Effector CD4-positive, alpha-beta T cell (primary cell): ENCODE results near the gene CENPQ.
"Not testable (repeated sequence)": the region's sequence is repeated elsewhere in the genome, so short reads cannot be mapped to it uniquely, and the experiment has no call there.

ENCODE experiments used
- DNase-seq: peaks from one replicate; pipeline ENCODE4 v3.0.0-alpha.2; 2020
- total RNA-seq: gene quantifications from one replicate; lab custom pipeline; 2026; lab: John Stamatoyannopoulos, UW

The CENPQ gene
- total RNA-seq: 4.5 reads per million, percentile 18 among the genes with 10 or more reads in this experiment

GRCh38 chr6:49462927-49463611 lies at the start of gene CENPQ, which contains the start of gene MMUT:
TSS of gene CENPQ (plus strand) at chr6:49463370. CDS start at chr6:49470177, 6,807 bp downstream.
TSS of gene MMUT (minus strand) at chr6:49463253. CDS start at chr6:49459466, 3,787 bp downstream.
- DNase-seq: peak; percentile 87

- DNase-seq: no peak
Measured at GRCh38 chr6:49415358-49415757, 47.8 kb upstream of the CENPQ start.

- DNase-seq: no peak
Measured at GRCh38 chr6:49416195-49416594, 47.0 kb upstream of the CENPQ start.

GRCh38 chr6:49423817-49424216 lies 39.4 kb upstream of the CENPQ start:
- DNase-seq: no peak

- DNase-seq: no peak
Measured at GRCh38 chr6:49430187-49430586, 33.0 kb upstream of the CENPQ start.

GRCh38 chr6:49430866-49431265 lies 32.3 kb upstream of the CENPQ start:
- no peak for DNase-seq

- no peak for DNase-seq
Measured at GRCh38 chr6:49453221-49453620, 9.9 kb upstream of the CENPQ start.

- DNase-seq: no peak
Measured at GRCh38 chr6:49454787-49455709, 8.1 kb upstream of the CENPQ start.

- DNase-seq: no peak
Measured at GRCh38 chr6:49457771-49458170, 5.4 kb upstream of the CENPQ start.

- no peak for DNase-seq
Measured at GRCh38 chr6:49462071-49462470, 1.1 kb upstream of the CENPQ start.

GRCh38 chr6:49462599-49462926 lies 607 bp upstream of the CENPQ start:
- no peak for DNase-seq

- DNase-seq: no peak
Measured at GRCh38 chr6:49463612-49463967, 420 bp downstream of the CENPQ start.

GRCh38 chr6:49464691-49465090 lies 1.5 kb downstream of the CENPQ start:
- DNase-seq: no peak

- no peak for DNase-seq
Measured at GRCh38 chr6:49468042-49468441, 4.9 kb downstream of the CENPQ start.

- DNase-seq: not testable (repeated sequence)
Measured at GRCh38 chr6:49476564-49476963, 13.4 kb downstream of the CENPQ start.

- no peak for DNase-seq
Measured at GRCh38 chr6:49479308-49479970, 16.3 kb downstream of the CENPQ start.

GRCh38 chr6:49481846-49482245 lies 18.7 kb downstream of the CENPQ start:
- not testable (repeated sequence) for DNase-seq

GRCh38 chr6:49483380-49483779 lies 20.2 kb downstream of the CENPQ start:
- not testable (repeated sequence) for DNase-seq

GRCh38 chr6:49490633-49491032 lies 27.5 kb downstream of the CENPQ start:
- DNase-seq: no peak

- DNase-seq: no peak
Measured at GRCh38 chr6:49497304-49497703, 34.1 kb downstream of the CENPQ start.

- DNase-seq: no peak
Measured at GRCh38 chr6:49499126-49499525, 36.0 kb downstream of the CENPQ start.

GRCh38 chr6:49499623-49500022 lies 36.5 kb downstream of the CENPQ start, which contains the start of gene GLYATL3:
TSS of gene GLYATL3 (plus strand) at chr6:49499923. CDS start at chr6:49511991, 12,068 bp downstream.
- no peak for DNase-seq

- no peak for DNase-seq
Measured at GRCh38 chr6:49504666-49505065, 41.5 kb downstream of the CENPQ start.
